NCI-H1436 (cell line): Measurements from ENCODE around the gene AGAP3.
A peak's percentile ranks its signal among the peaks of the same experiment; 100 is the strongest.

Experiments
- DNase-seq: peaks from one replicate; lab custom pipeline; 2025; lab: John Stamatoyannopoulos, UW

Gene AGAP3

GRCh38 chr7:151124481-151124880 is 38.2 kb downstream of the AGAP3 start:
- no peak for DNase-seq

- DNase-seq: no peak
Measured at GRCh38 chr7:151124899-151125399, 38.7 kb downstream of the AGAP3 start.

GRCh38 chr7:151125470-151125845 is 39.2 kb downstream of the AGAP3 start:
- peak; percentile 9 for DNase-seq

- peak; percentile 25 for DNase-seq
Measured at GRCh38 chr7:151125846-151126481, 39.7 kb downstream of the AGAP3 start.

GRCh38 chr7:151126491-151127137 is 40.3 kb downstream of the AGAP3 start:
- DNase-seq: no peak

- DNase-seq: no peak
Measured at GRCh38 chr7:151128144-151128543, 41.9 kb downstream of the AGAP3 start.

- DNase-seq: no peak
Measured at GRCh38 chr7:151128716-151129115, 42.4 kb downstream of the AGAP3 start.

GRCh38 chr7:151129117-151129959 is 43.1 kb downstream of the AGAP3 start:
- DNase-seq: no peak

GRCh38 chr7:151129960-151130591 is 43.8 kb downstream of the AGAP3 start:
- DNase-seq: no peak

- no peak for DNase-seq
Measured at GRCh38 chr7:151130741-151131157, 44.5 kb downstream of the AGAP3 start.

- DNase-seq: no peak
Measured at GRCh38 chr7:151131224-151131591, 44.9 kb downstream of the AGAP3 start.

GRCh38 chr7:151131592-151132293 is 45.5 kb downstream of the AGAP3 start:
- DNase-seq: no peak

- no peak for DNase-seq
Measured at GRCh38 chr7:151132461-151133205, 46.4 kb downstream of the AGAP3 start.

GRCh38 chr7:151133266-151133985 is 47.2 kb downstream of the AGAP3 start:
- DNase-seq: no peak

- no peak for DNase-seq
Measured at GRCh38 chr7:151133986-151134742, 47.9 kb downstream of the AGAP3 start.

GRCh38 chr7:151134743-151135524 is 48.7 kb downstream of the AGAP3 start:
- no peak for DNase-seq

GRCh38 chr7:151135525-151135845 is 49.2 kb downstream of the AGAP3 start:
- no peak for DNase-seq

- no peak for DNase-seq
Measured at GRCh38 chr7:151135866-151136843, 49.9 kb downstream of the AGAP3 start.
